ENCODE measurements around the gene TAF7L. TPM values are rescaled to one million over a fixed set of nuclear protein-coding genes. Genes with fewer than 3 reads are reported as not detected.

TAF7L gene
- total and polyA plus RNA-seq, 12 donors, result 0.01 to 0.15 TPM; not detected in 10

DNA sequence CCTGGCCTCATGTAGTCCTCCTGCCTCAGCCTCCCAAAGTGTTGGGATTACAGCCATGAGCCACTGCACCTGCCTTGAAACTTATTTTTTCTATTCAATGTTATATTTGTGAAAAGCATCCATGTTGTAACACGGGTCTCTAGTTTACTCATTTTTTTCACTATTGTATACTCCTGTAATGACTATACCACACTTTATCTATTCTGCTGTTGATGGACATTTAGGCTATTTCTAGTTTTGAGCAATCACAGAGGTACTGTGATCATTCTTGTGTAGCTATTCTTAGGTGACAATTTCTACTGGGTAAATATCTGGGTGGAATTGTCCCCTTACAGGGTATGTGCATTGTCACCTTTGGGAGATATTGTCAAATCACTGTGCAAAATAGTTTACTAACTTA is 67.9 kb downstream of the TAF7L start:
- DNase-seq (no peak), ATAC-seq (no peak)
- TF ChIP-seq, protein P1, sequence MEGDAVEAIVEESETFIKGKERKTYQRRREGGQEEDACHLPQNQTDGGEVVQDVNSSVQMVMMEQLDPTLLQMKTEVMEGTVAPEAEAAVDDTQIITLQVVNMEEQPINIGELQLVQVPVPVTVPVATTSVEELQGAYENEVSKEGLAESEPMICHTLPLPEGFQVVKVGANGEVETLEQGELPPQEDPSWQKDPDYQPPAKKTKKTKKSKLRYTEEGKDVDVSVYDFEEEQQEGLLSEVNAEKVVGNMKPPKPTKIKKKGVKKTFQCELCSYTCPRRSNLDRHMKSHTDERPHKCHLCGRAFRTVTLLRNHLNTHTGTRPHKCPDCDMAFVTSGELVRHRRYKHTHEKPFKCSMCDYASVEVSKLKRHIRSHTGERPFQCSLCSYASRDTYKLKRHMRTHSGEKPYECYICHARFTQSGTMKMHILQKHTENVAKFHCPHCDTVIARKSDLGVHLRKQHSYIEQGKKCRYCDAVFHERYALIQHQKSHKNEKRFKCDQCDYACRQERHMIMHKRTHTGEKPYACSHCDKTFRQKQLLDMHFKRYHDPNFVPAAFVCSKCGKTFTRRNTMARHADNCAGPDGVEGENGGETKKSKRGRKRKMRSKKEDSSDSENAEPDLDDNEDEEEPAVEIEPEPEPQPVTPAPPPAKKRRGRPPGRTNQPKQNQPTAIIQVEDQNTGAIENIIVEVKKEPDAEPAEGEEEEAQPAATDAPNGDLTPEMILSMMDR (IDR thresholded peaks at IDR 0.05), result no peak
- Histone ChIP-seq H3K4me1 (no peaks in the 10 kb centered on the region), H3K4me3 (no peak overlapping the region), H3K27ac (no peak overlapping the region), H3K27me3 (peaks cover 0 to 48% (median 0%) of the 10 kb centered on the region in 7 donors), H3K9me3 (no peaks in the 10 kb centered on the region), H3K36me3 (no peaks in the 10 kb centered on the region)
- 87 to 91% methylated on average over 1 of the region's 1 CpG for WGBS, 2 donors
- intact Hi-C loops (cut with DNase I), result no loop called here

DNA sequence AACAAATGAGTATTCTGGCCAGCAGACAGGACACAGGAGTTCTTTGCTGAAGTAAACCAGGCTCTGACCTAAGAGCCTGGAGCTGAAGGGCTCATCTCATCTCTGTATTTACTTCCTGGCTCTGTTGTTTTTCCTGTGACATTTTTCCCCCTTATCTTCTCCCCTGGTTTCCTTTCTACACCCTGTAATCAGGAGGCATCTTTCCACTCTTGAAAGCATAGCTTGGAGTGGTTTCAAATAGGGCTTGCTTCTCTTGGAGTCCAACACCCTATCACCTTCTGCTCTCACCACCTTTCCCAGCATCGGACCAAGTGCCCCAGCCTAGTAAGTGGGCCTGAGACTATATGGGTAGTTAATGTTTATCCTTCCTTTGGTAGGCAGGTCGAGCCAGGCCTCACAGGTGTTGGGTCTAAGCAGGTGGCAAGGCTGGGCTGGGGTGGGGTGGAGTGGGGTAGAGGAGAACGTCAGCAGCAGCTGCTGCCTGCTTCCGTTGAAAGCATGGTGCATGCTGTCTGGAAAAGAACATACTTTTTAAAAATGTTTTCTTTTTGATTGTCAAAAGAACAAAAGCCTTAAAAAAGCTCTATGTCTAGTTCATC is 70.4 kb downstream of the TAF7L start:
- H3K4me3 ChIP-seq, result no peak overlapping the region
- intact Hi-C loops (cut with DNase I), result no loop called here
- no peak overlapping the region for H3K27ac ChIP-seq
- ATAC-seq (no peak), DNase-seq (no peak)
- TF ChIP-seq, protein P1 (IDR thresholded peaks at IDR 0.05), result no peak
- H3K9me3 ChIP-seq, result no peaks in the 10 kb centered on the region
- no peaks in the 10 kb centered on the region for H3K4me1 ChIP-seq
- 38 to 57% methylated on average over 4 of the region's 4 CpGs for WGBS, 2 donors
- no peaks in the 10 kb centered on the region for H3K36me3 ChIP-seq
- H3K27me3 ChIP-seq, result peaks cover 0 to 47% (median 0%) of the 10 kb centered on the region in 7 donors

DNA sequence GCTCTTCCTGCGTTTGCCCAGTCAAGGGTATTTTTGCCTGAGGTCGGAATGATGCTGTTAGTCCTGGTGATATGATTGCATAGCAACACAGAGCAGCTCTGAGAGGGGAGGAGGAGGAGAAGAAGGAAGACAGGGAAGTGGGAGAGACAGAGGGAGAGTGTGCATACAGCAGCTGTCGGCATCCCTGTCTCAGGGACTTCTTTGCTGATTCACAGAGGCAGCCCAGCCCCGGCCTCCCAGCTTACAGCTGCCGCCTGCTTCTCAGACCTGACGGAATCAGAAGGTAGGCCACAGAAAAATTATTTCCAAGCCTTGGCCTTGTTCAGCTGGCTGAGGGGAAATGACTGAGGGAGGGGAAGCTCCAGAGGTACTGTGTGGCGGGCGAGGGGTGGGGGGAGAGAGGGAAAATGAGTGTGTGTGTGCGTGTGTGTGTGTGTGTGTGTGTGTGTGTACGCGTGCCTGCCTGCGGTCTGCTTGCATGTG is 71.2 kb downstream of the TAF7L start:
- Histone ChIP-seq H3K27me3 (peaks cover 0 to 39% (median 0%) of the 10 kb centered on the region in 7 donors), H3K9me3 (no peaks in the 10 kb centered on the region), H3K27ac (no peak overlapping the region), H3K36me3 (no peaks in the 10 kb centered on the region), H3K4me1 (no peaks in the 10 kb centered on the region), H3K4me3 (no peak overlapping the region)
- TF ChIP-seq, protein P1 (IDR thresholded peaks at IDR 0.05), result no peak
- ATAC-seq (no peak), DNase-seq (no peak)
- intact Hi-C loops (cut with DNase I), result no loop called here
- WGBS, 2 donors, result 49 to 56% methylated on average over 12 of the region's 12 CpGs

DNA sequence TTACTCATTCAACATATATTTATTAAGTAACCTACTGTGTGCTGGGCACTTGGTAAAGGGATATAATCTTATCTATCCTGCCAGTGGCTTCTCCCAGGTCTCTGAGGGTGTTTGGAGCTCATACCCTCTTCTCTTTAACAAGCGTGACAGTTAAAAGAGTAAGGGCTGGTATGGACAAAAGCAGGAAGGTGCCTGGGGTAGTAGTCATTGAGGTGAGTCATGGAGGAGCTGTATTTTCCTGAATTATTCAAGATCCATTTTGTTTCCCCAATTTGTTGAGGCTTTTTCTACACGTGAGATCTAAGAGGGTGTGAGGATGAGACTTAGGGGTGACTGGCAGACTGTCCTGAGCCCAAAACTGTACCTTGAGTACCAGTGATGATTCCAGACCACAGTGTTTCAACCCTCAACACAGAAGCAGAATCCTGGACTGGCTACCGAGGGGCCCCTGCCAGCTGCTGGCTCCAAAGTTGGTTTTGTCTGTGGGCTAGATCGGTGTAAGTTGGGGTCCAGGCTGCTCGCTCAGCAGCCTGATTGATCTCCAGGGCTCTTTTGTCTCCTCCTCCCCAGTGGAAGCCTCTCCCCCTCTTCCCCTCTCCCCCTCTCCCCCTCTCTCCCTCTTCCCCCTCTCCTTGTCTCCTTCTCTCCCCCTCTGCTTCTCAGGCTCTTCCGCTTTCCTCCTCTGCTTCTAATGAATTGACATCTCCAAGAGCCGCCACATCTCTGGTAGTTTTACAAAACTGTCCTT is 71.8 kb downstream of the TAF7L start, which contains the start of gene DRP2:
Gene DRP2 (plus strand): TSS at position 671 of the 748 bp plus-strand sequence. CDS start 11,862 bp downstream, outside the sequence.
- H3K27ac ChIP-seq, result no peak within 1 kb of the TSS
- H3K27me3 ChIP-seq, result peaks cover 0 to 33% (median 0%) of the 10 kb centered on the region in 7 donors
- DNase-seq (no peak), ATAC-seq (no peak)
- WGBS, 2 donors, result 77% methylated on average over 7 of the region's 7 CpGs
- H3K4me1 ChIP-seq, result no peaks in the 10 kb centered on the region
- no peaks in the 10 kb centered on the region for H3K9me3 ChIP-seq
- H3K36me3 ChIP-seq, result no peaks in the 10 kb centered on the region
- intact Hi-C loops (cut with DNase I), result no loop called here
- TF ChIP-seq, protein P1 (IDR thresholded peaks at IDR 0.05), result no peak
- H3K4me3 ChIP-seq, result no peak within 1 kb of the TSS

Other genes with a start within 250 kb of the TAF7L start
- 10 to 100 TPM; 12.8 to 21.2 (median 16.3) TPM for gene TRMT2B, start 239.2 kb downstream of the TAF7L start, total RNA-seq
- 1 to 10 TPM; 8.2 to 9.0 TPM for gene TRMT2B, start 239.2 kb downstream of the TAF7L start, polyA plus RNA-seq
- under 1 TPM in 4 of 10 donors, not detected in 6; 0.18 to 0.47 (median 0.29) TPM for gene TMEM35A, start 212.5 kb downstream of the TAF7L start, total RNA-seq
- under 1 TPM in 1 of 2 donors, not detected in 1; 0.07 TPM for gene TMEM35A, start 212.5 kb downstream of the TAF7L start, polyA plus RNA-seq
- gene CENPI, start 193.1 kb downstream of the TAF7L start, total RNA-seq, result 1 to 10 TPM in 1 of 10 donors, under 1 TPM in 9; 0.15 to 2.5 (median 0.53) TPM
- gene CENPI, start 193.1 kb downstream of the TAF7L start, polyA plus RNA-seq, result under 1 TPM; 0.23 to 0.29 TPM
- under 1 TPM in 5 of 10 donors, not detected in 5; 0.04 to 0.24 (median 0.09) TPM for gene DRP2, start 71.5 kb downstream of the TAF7L start, total RNA-seq
- gene DRP2, start 71.5 kb downstream of the TAF7L start, polyA plus RNA-seq, result under 1 TPM; 0.01 to 0.07 TPM
- 10 to 100 TPM; 13.9 to 28.2 (median 19.7) TPM for gene TIMM8A, start 57.4 kb upstream of the TAF7L start, total RNA-seq
- 10 to 100 TPM in 1 of 2 donors, 1 to 10 TPM in 1; 6.8 to 17.2 TPM for gene TIMM8A, start 57.4 kb upstream of the TAF7L start, polyA plus RNA-seq
- 1 to 10 TPM in 7 of 10 donors, under 1 TPM in 3; 0.47 to 7.0 (median 1.6) TPM for gene BTK, start 94.9 kb upstream of the TAF7L start, total RNA-seq
- gene BTK, start 94.9 kb upstream of the TAF7L start, polyA plus RNA-seq, result 1 to 10 TPM; 1.2 to 1.6 TPM
- 10 to 100 TPM; 30.8 to 98.9 (median 53.9) TPM for gene RPL36A, start 99.7 kb upstream of the TAF7L start, total RNA-seq
- gene RPL36A, start 99.7 kb upstream of the TAF7L start, polyA plus RNA-seq, result 1,000 to 10,000 TPM; 1,515 to 2,119 TPM
- 10 to 100 TPM in 3 of 10 donors, 1 to 10 TPM in 7; 6.0 to 22.3 (median 8.6) TPM for gene GLA, start 116.6 kb upstream of the TAF7L start, total RNA-seq
- 10 to 100 TPM; 20.7 to 33.9 TPM for gene GLA, start 116.6 kb upstream of the TAF7L start, polyA plus RNA-seq
- 10 to 100 TPM; 49.2 to 74.9 (median 60.8) TPM for gene HNRNPH2, start 116.9 kb upstream of the TAF7L start, total RNA-seq
- 10 to 100 TPM; 30.7 to 50.0 TPM for gene HNRNPH2, start 116.9 kb upstream of the TAF7L start, polyA plus RNA-seq
- 1 to 10 TPM; 3.5 to 8.8 (median 5.5) TPM for gene ARMCX4, start 194.1 kb upstream of the TAF7L start, total RNA-seq
- gene ARMCX4, start 194.1 kb upstream of the TAF7L start, polyA plus RNA-seq, result 10 to 100 TPM in 1 of 2 donors, 1 to 10 TPM in 1; 4.6 to 21.9 TPM